ENCODE results near the gene MAP7D1. TPM values are rescaled to one million over a fixed set of nuclear protein-coding genes. Genes with fewer than 3 reads are reported as not detected.

The MAP7D1 gene
- total RNA-seq, 1 donor from 2014 or later = 183 TPM

DNA sequence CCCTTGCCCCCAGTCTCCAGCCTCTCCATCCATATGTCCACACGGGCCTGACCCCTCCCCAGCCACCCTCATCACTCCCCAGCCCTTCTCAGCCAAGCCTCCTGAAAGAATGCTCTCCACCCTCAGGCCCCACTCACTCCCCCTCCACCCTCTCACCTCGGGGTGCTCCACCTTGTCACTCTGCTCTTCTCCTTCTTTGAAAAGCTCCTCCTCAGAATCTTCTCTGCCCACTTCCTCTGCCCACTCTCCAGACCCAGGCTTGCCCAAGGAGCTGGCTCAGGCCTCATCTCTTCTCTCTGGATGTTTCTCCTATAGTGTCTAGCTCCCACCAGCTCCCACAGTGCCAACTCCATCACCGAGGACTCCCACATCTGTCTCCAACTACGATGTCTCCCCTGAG is 44.8 kb upstream of the MAP7D1 start:
- Histone ChIP-seq H3K27me3 (ENCODE audit: control insufficient read depth, insufficient read depth, low read length) (no peaks in the 10 kb centered on the region), H3K4me3 (ENCODE audit: low read depth, low read length) (no peak overlapping the region), H3K36me3 (ENCODE audit: control insufficient read depth, insufficient read depth, low read length) (no peaks in the 10 kb centered on the region)
- DNase-seq (ENCODE audit: low read depth) = no peak
- TF ChIP-seq, protein P1, sequence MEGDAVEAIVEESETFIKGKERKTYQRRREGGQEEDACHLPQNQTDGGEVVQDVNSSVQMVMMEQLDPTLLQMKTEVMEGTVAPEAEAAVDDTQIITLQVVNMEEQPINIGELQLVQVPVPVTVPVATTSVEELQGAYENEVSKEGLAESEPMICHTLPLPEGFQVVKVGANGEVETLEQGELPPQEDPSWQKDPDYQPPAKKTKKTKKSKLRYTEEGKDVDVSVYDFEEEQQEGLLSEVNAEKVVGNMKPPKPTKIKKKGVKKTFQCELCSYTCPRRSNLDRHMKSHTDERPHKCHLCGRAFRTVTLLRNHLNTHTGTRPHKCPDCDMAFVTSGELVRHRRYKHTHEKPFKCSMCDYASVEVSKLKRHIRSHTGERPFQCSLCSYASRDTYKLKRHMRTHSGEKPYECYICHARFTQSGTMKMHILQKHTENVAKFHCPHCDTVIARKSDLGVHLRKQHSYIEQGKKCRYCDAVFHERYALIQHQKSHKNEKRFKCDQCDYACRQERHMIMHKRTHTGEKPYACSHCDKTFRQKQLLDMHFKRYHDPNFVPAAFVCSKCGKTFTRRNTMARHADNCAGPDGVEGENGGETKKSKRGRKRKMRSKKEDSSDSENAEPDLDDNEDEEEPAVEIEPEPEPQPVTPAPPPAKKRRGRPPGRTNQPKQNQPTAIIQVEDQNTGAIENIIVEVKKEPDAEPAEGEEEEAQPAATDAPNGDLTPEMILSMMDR (IDR thresholded peaks at IDR 0.05; ENCODE audit: insufficient read depth, low read length, poor library complexity, severe bottlenecking) = no peak

DNA sequence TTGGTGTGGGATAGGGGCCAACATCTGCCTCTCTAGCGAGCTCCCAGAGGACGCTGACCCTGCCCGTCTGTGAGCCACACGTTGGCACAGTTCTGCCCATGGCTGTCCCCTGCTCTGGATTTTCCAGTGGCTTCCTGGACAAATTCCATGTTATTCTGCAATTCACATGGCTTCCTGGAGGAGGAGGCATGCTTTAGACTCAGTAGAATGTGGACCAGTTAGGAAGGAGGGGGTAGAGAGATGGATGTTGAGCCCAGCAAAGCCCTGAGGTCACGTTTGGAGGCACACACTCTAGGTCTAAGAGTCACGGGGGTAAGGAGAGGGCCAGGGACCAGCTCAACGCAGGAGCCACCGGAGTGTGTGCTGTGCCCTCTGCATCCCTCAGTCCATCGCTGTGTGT is 43.1 kb upstream of the MAP7D1 start:
- TF ChIP-seq, protein P1 (IDR thresholded peaks at IDR 0.05; ENCODE audit: insufficient read depth, low read length, poor library complexity, severe bottlenecking) = no peak
- Histone ChIP-seq H3K27me3 (ENCODE audit: control insufficient read depth, insufficient read depth, low read length) (no peaks in the 10 kb centered on the region), H3K36me3 (ENCODE audit: control insufficient read depth, insufficient read depth, low read length) (no peaks in the 10 kb centered on the region), H3K4me3 (ENCODE audit: low read depth, low read length) (no peak overlapping the region)
- no peak for DNase-seq (ENCODE audit: low read depth)

DNA sequence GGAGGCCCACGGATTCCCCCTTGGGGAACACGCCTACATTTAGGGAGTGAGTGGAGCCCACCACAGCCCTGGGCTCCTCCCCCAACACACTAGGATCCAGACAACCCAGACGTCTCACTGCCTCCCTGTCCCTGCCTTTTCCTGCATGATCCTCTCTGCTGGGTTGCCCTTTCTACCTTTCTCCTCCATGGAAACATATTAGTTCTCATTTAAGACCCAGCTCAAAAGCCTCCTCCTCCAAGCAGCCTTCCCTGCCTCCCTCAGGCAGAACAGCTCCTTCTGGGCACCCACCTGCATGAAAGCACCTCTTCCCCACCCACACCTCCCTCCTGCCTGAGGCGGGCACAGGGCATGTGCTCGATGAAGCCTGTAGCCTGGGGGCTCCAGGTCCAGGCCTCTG is 41.6 kb upstream of the MAP7D1 start:
- no peak overlapping the region for H3K4me3 ChIP-seq (ENCODE audit: low read depth, low read length)
- TF ChIP-seq, protein P1 (IDR thresholded peaks at IDR 0.05; ENCODE audit: insufficient read depth, low read length, poor library complexity, severe bottlenecking) = no peak
- no peaks in the 10 kb centered on the region for H3K27me3 ChIP-seq (ENCODE audit: control insufficient read depth, insufficient read depth, low read length)
- no peaks in the 10 kb centered on the region for H3K36me3 ChIP-seq (ENCODE audit: control insufficient read depth, insufficient read depth, low read length)
- no peak for DNase-seq (ENCODE audit: low read depth)

DNA sequence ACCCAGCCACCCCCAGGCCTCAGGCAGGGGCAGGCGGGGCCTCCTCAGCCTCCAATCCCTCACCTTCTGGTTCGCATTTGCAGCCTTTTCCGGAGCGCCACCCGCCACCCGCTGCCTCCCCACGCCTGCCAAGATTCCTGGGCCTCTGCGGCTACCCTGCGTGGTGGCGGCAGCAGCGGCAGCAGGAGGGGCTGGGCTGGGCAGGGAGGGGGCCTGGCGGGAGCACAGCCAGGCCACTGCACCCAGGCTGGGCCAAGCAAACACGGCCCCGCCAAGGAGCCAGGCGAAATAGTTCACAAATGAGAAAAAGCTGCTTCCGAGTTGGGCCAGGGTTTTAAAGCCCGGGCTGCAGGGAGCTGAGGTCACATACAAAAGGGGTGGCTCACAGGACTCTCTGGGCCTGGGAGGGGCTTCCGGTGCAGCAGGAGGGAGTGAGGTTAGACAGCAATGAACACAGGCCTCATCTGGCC is 40.7 kb upstream of the MAP7D1 start:
- Histone ChIP-seq H3K36me3 (ENCODE audit: control insufficient read depth, insufficient read depth, low read length) (no peaks in the 10 kb centered on the region), H3K27me3 (ENCODE audit: control insufficient read depth, insufficient read depth, low read length) (no peaks in the 10 kb centered on the region), H3K4me3 (ENCODE audit: low read depth, low read length) (no peak overlapping the region)
- no peak for DNase-seq (ENCODE audit: low read depth)
- TF ChIP-seq, protein P1 (IDR thresholded peaks at IDR 0.05; ENCODE audit: insufficient read depth, low read length, poor library complexity, severe bottlenecking) = no peak

DNA sequence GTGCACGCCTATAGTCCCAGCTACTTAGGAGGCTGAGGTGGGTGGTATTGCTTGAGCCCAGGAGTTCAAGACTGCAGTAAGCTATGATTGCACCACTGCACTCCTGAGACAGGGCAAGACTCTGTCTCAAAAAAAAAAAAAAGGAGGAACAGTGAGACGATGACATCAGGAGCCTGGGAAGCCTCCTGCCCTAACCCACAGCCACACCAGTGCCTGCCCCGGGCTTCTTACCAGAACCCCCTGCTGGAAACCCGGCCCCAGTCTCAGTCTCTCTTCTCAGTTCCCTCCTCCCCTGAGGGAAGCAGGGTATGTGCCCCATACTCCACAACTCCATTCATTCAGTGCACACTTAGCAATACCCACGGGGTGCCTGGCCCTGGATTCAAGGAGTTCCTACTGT is 40.0 kb upstream of the MAP7D1 start:
- no peaks in the 10 kb centered on the region for H3K36me3 ChIP-seq (ENCODE audit: control insufficient read depth, insufficient read depth, low read length)
- TF ChIP-seq, protein P1 (IDR thresholded peaks at IDR 0.05; ENCODE audit: insufficient read depth, low read length, poor library complexity, severe bottlenecking) = no peak
- DNase-seq (ENCODE audit: low read depth) = no peak
- no peaks in the 10 kb centered on the region for H3K27me3 ChIP-seq (ENCODE audit: control insufficient read depth, insufficient read depth, low read length)
- no peak overlapping the region for H3K4me3 ChIP-seq (ENCODE audit: low read depth, low read length)

DNA sequence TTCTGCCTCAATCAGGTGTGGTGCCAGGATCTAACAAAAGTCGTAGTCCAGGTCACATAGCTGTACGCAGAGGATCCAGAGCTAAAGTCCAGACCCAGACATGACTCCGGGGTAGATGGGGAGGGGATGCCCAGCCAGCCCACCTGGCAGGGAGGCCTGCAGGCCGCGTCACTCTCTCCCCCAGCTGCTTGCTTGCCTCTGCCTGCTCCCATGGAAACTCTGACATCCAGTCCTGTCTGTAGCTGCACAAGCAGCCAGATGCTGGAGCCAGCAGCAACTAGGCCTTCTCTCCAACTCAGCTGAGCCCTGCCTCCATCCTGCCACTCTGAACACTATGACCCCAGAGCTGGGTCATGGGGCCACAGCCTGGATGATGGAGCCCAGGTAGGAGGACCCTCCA is 39.1 kb upstream of the MAP7D1 start:
- DNase-seq (ENCODE audit: low read depth) = no peak
- no peaks in the 10 kb centered on the region for H3K27me3 ChIP-seq (ENCODE audit: control insufficient read depth, insufficient read depth, low read length)
- no peaks in the 10 kb centered on the region for H3K36me3 ChIP-seq (ENCODE audit: control insufficient read depth, insufficient read depth, low read length)
- H3K4me3 ChIP-seq (ENCODE audit: low read depth, low read length) = no peak overlapping the region
- TF ChIP-seq, protein P1 (IDR thresholded peaks at IDR 0.05; ENCODE audit: insufficient read depth, low read length, poor library complexity, severe bottlenecking) = no peak

All from kidney epithelial cell (primary cell).